22Rv1 (cell line): ENCODE results near the gene SLC38A4.

ENCODE experiments used
- ZFX ChIP-seq: fragments of 450-650 bp; IDR thresholded peaks from 2 replicates; pipeline ENCODE4 v1.6.1; 2017; ENCODE audit warnings: antibody characterized with exemption, borderline replicate concordance
- TF ChIP-seq, protein P1 (sequence below): fragments of 450-650 bp; IDR thresholded peaks from 2 replicates; pipeline ENCODE4 v1.5.1; 2017; ENCODE audit warnings: mild to moderate bottlenecking

- TF ChIP-seq, protein P1, sequence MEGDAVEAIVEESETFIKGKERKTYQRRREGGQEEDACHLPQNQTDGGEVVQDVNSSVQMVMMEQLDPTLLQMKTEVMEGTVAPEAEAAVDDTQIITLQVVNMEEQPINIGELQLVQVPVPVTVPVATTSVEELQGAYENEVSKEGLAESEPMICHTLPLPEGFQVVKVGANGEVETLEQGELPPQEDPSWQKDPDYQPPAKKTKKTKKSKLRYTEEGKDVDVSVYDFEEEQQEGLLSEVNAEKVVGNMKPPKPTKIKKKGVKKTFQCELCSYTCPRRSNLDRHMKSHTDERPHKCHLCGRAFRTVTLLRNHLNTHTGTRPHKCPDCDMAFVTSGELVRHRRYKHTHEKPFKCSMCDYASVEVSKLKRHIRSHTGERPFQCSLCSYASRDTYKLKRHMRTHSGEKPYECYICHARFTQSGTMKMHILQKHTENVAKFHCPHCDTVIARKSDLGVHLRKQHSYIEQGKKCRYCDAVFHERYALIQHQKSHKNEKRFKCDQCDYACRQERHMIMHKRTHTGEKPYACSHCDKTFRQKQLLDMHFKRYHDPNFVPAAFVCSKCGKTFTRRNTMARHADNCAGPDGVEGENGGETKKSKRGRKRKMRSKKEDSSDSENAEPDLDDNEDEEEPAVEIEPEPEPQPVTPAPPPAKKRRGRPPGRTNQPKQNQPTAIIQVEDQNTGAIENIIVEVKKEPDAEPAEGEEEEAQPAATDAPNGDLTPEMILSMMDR = no peak
- TF ChIP-seq ZFX = no peak
Measured at GRCh38 chr12:46774322-46774633, 51.5 kb downstream of the SLC38A4 start.
